ENCODE results near the gene RAP1GAP2.

RAP1GAP2 gene

DNA sequence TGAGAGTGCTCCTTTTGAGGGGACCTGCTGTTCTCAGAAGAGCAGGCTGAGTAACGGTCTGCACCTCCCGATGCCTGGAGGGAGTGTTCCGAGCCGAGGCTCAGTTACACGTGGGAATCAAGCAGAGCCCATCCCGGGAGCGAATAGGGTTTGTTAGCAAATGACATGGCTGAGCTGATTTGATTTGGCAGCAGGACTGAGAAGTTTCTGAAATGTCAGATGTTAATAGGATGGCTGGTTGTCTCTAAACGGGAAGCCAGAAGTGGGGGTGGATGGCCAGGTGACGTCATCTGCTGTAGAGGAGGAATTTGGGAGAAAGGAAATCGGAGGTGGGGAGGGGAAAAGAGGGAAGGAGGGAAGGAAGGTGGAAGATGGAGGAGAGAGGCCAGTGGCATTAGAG, 128.0 kb downstream of the RAP1GAP2 start:
- Histone ChIP-seq H3K27me3 (ENCODE audit: control insufficient read depth in 2 of 2, insufficient read depth in 2 of 2, low read length in 2 of 2) (no peaks in the 10 kb centered on the region), H3K9ac (ENCODE audit: low read depth in 1 of 2, low read length in 2 of 2) (no peak overlapping the region), H3K36me3 (ENCODE audit: control insufficient read depth in 2 of 2, insufficient read depth in 2 of 2, low read length in 2 of 2) (peaks cover 0 to 3% of the 10 kb centered on the region in 2 donors), H3K9me3 (ENCODE audit: control insufficient read depth in 2 of 2, low read length in 2 of 2) (no peaks in the 10 kb centered on the region), H3K27ac (ENCODE audit: low read depth in 2 of 2, low read length in 2 of 2) (no peak overlapping the region), H3K4me3 (ENCODE audit: low read length in 2 of 2) (no peak overlapping the region), H3K4me1 (ENCODE audit: control insufficient read depth in 2 of 2, insufficient read depth in 2 of 2, low read length in 2 of 2) (no peaks in the 10 kb centered on the region)

DNA sequence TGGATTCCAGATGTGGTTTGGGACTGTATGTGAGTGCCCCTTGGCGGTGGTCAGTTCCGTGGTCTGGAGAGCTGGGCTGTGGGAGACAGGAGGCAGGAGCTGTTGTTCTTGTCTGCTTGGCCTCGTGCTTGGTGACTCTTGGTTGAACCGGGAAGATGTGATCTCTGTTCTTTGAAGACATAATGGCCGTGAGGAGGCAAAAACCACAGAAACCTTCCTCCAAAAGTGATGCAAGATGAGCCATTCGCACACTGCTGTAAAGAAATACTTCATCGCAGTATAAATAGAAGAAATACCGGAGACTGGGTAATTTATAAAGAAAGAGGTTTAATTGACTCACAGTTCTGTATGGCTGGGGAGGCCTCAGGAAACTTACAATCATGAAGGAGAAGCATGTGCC, 128.8 kb downstream of the RAP1GAP2 start:
- H3K9me3 ChIP-seq (ENCODE audit: control insufficient read depth in 2 of 2, low read length in 2 of 2), result no peaks in the 10 kb centered on the region
- no peaks in the 10 kb centered on the region for H3K4me1 ChIP-seq (ENCODE audit: control insufficient read depth in 2 of 2, insufficient read depth in 2 of 2, low read length in 2 of 2)
- no peak overlapping the region for H3K27ac ChIP-seq (ENCODE audit: low read depth in 2 of 2, low read length in 2 of 2)
- H3K9ac ChIP-seq (ENCODE audit: low read depth in 1 of 2, low read length in 2 of 2), result no peak overlapping the region
- no peaks in the 10 kb centered on the region for H3K27me3 ChIP-seq (ENCODE audit: control insufficient read depth in 2 of 2, insufficient read depth in 2 of 2, low read length in 2 of 2)
- no peak overlapping the region for H3K4me3 ChIP-seq (ENCODE audit: low read length in 2 of 2)
- peaks cover 0 to 3% of the 10 kb centered on the region in 2 donors for H3K36me3 ChIP-seq (ENCODE audit: control insufficient read depth in 2 of 2, insufficient read depth in 2 of 2, low read length in 2 of 2)

DNA sequence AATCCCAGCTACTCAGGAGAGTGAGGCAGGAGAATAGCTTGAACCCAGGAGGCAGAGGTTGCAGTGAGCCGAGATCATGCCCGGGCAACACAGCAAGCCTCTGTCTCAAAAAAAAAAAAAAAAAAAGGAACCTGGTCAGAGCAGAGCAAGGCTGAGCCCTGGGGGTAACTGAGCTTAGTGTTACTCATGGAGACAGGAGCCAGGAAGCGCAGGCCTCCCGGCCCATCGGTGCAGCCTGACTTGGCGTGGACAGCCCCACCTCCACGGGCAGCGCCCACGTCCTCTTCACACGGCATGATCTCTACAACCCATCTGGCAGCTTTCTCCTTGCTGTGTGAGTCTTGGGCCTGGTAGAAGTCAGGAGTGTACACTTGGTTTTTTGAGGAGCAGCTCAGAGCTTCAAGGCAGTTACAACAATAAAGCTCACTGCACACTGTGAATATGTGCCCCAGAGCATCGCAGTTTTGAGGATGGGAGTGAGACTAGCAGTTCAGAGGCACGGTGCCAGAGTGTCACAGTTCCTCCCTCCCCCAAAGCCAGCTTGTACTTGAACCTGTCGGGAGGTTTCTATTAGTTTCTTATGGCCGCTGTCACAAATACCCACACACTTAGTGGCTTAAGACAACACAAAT, 129.9 kb downstream of the RAP1GAP2 start:
- no peak overlapping the region for H3K27ac ChIP-seq (ENCODE audit: low read depth in 2 of 2, low read length in 2 of 2)
- H3K9me3 ChIP-seq (ENCODE audit: control insufficient read depth in 2 of 2, low read length in 2 of 2), result no peaks in the 10 kb centered on the region

DNA sequence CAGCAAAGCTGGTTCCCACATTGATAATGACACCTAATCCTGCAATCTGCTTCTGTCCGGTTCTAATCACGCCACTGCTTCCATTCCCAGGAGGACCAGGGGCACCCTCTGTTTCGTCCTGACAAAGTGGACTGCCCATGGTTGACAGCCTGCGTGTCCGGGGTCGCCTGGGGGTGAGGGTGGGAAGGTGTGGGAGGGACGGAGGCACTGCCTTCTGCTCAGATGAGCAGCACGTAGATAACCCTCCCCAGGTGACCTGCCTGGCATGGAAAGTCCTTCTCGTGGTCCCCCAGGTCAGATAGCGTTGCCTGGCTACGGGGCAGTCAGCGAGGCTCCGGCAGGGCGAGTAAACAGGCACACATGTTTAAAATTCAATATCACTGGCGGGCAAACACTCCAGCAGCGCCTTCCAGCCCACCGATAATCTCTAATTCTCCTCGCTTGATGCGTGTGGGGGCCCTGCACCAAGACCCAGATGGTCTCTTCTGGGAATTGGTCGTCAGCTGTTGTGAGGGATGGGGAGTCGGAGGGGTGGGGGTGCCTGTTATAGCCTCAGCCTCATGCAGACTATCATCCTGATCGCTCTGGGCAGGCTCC, 132.2 kb downstream of the RAP1GAP2 start:
- Histone ChIP-seq H3K9me3 (ENCODE audit: control insufficient read depth in 2 of 2, low read length in 2 of 2) (no peaks in the 10 kb centered on the region), H3K4me1 (ENCODE audit: control insufficient read depth in 2 of 2, insufficient read depth in 2 of 2, low read length in 2 of 2) (peaks cover 11 to 16% of the 10 kb centered on the region in 2 donors), H3K9ac (ENCODE audit: low read depth in 1 of 2, low read length in 2 of 2) (no peak overlapping the region), H3K27me3 (ENCODE audit: control insufficient read depth in 2 of 2, insufficient read depth in 2 of 2, low read length in 2 of 2) (no peaks in the 10 kb centered on the region), H3K27ac (ENCODE audit: low read depth in 2 of 2, low read length in 2 of 2) (no peak overlapping the region), H3K4me3 (ENCODE audit: low read length in 2 of 2) (no peak overlapping the region), H3K36me3 (ENCODE audit: control insufficient read depth in 2 of 2, insufficient read depth in 2 of 2, low read length in 2 of 2) (peaks cover 0 to 3% of the 10 kb centered on the region in 2 donors)

More for the DNA sequence above, 129.9 kb downstream of the RAP1GAP2 start:
- Histone ChIP-seq H3K4me1 (ENCODE audit: control insufficient read depth in 2 of 2, insufficient read depth in 2 of 2, low read length in 2 of 2) (peaks cover 6 to 7% of the 10 kb centered on the region in 2 donors), H3K4me3 (ENCODE audit: low read length in 2 of 2) (no peak overlapping the region), H3K36me3 (ENCODE audit: control insufficient read depth in 2 of 2, insufficient read depth in 2 of 2, low read length in 2 of 2) (peaks cover 0 to 3% of the 10 kb centered on the region in 2 donors), H3K9ac (ENCODE audit: low read depth in 1 of 2, low read length in 2 of 2) (no peak overlapping the region), H3K27me3 (ENCODE audit: control insufficient read depth in 2 of 2, insufficient read depth in 2 of 2, low read length in 2 of 2) (no peaks in the 10 kb centered on the region)

DNA sequence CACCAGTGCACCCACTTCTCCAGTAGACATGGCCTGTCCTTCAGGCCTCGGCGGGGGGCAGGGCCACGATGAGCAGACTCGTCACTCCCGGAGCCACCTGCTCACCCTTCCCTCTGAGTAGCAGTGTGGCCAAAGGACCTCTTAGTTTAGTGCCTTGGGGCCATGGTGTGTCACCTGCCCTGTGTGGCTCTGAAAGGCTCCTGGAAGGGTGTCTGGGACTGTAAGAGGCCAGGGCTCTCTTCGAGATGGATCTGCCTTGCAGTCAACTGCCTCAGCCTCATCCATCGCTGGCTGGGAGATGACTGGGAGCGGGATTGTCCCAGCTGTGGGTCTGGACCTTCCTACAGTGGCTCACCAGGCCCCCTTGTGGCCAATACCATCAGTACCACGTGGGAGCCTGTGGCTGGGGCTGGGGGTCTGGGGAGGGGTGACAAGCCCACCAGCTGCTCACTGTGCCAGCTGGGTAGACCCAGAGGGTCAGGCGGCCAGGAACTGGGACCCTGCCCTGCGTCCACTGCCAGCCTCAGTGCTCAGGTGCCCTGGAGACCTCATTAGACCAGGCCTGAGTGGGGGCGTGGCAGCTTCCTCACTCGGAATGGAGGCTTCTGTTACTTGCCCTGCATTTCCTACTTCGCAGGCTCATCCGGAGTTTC, 133.8 kb downstream of the RAP1GAP2 start:
- peak overlapping the region; percentile 35 to 38 for H3K27ac ChIP-seq (ENCODE audit: low read depth in 2 of 2, low read length in 2 of 2)
- H3K4me1 ChIP-seq (ENCODE audit: control insufficient read depth in 2 of 2, insufficient read depth in 2 of 2, low read length in 2 of 2), result peaks cover 11 to 16% of the 10 kb centered on the region in 2 donors
- no peaks in the 10 kb centered on the region for H3K9me3 ChIP-seq (ENCODE audit: control insufficient read depth in 2 of 2, low read length in 2 of 2)
- no peaks in the 10 kb centered on the region for H3K27me3 ChIP-seq (ENCODE audit: control insufficient read depth in 2 of 2, insufficient read depth in 2 of 2, low read length in 2 of 2)
- no peak overlapping the region for H3K4me3 ChIP-seq (ENCODE audit: low read length in 2 of 2)
- H3K36me3 ChIP-seq (ENCODE audit: control insufficient read depth in 2 of 2, insufficient read depth in 2 of 2, low read length in 2 of 2), result peaks cover 0 to 7% of the 10 kb centered on the region in 2 donors
- H3K9ac ChIP-seq (ENCODE audit: low read depth in 1 of 2, low read length in 2 of 2), result no peak overlapping the region

DNA sequence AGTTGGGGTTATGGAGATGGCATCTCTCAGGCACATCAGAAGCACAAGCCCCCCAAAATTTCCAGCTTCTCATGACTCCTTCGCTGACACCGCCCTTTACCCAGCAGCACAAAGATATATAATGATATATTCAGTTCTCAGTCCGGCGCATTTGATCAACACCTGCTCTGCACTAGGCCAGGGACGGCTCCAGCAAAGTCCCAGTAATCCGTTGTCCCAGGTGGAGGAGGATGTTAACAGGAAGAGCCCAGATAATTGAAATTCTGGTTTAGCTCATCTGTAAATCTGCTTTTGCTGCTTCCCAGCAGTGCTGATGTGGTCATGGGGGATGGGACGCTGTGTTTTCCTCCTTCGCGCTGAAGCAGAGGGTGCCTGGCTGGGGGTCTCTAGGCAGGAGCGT, 135.6 kb downstream of the RAP1GAP2 start:
- no peaks in the 10 kb centered on the region for H3K9me3 ChIP-seq (ENCODE audit: control insufficient read depth in 2 of 2, low read length in 2 of 2)
- no peak overlapping the region for H3K9ac ChIP-seq (ENCODE audit: low read depth in 1 of 2, low read length in 2 of 2)
- H3K27me3 ChIP-seq (ENCODE audit: control insufficient read depth in 2 of 2, insufficient read depth in 2 of 2, low read length in 2 of 2), result no peaks in the 10 kb centered on the region
- peaks cover 0 to 4% of the 10 kb centered on the region in 2 donors for H3K36me3 ChIP-seq (ENCODE audit: control insufficient read depth in 2 of 2, insufficient read depth in 2 of 2, low read length in 2 of 2)
- H3K4me3 ChIP-seq (ENCODE audit: low read length in 2 of 2), result no peak overlapping the region
- no peak overlapping the region for H3K27ac ChIP-seq (ENCODE audit: low read depth in 2 of 2, low read length in 2 of 2)
- peaks cover 11 to 16% of the 10 kb centered on the region in 2 donors for H3K4me1 ChIP-seq (ENCODE audit: control insufficient read depth in 2 of 2, insufficient read depth in 2 of 2, low read length in 2 of 2)

DNA sequence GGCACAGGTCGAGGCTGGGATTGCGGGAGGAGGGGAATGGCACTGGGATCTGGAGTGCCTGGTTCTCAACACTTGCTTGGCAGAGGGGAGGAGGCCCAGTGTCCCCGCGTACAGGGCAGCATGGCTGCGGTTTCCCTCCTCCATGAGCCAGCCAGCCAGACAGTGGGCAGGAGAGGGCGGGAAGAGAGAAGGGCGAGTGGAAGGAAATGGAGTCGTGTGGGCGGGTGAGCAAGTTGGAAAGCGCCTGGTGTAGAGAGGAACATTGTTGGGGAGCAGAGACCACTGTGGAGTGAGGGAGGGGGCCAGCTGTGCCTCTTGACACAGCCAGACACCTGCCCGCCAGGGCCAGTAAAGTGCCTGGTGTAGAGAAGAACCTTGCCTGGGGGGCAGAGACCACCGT, 136.7 kb downstream of the RAP1GAP2 start:
- H3K27me3 ChIP-seq (ENCODE audit: control insufficient read depth in 2 of 2, insufficient read depth in 2 of 2, low read length in 2 of 2), result no peaks in the 10 kb centered on the region
- no peak overlapping the region for H3K27ac ChIP-seq (ENCODE audit: low read depth in 2 of 2, low read length in 2 of 2)
- H3K36me3 ChIP-seq (ENCODE audit: control insufficient read depth in 2 of 2, insufficient read depth in 2 of 2, low read length in 2 of 2), result peaks cover 0 to 4% of the 10 kb centered on the region in 2 donors
- no peak overlapping the region for H3K4me3 ChIP-seq (ENCODE audit: low read length in 2 of 2)
- H3K9me3 ChIP-seq (ENCODE audit: control insufficient read depth in 2 of 2, low read length in 2 of 2), result no peaks in the 10 kb centered on the region
- no peak overlapping the region for H3K9ac ChIP-seq (ENCODE audit: low read depth in 1 of 2, low read length in 2 of 2)
- peaks cover 11 to 16% of the 10 kb centered on the region in 2 donors for H3K4me1 ChIP-seq (ENCODE audit: control insufficient read depth in 2 of 2, insufficient read depth in 2 of 2, low read length in 2 of 2)

DNA sequence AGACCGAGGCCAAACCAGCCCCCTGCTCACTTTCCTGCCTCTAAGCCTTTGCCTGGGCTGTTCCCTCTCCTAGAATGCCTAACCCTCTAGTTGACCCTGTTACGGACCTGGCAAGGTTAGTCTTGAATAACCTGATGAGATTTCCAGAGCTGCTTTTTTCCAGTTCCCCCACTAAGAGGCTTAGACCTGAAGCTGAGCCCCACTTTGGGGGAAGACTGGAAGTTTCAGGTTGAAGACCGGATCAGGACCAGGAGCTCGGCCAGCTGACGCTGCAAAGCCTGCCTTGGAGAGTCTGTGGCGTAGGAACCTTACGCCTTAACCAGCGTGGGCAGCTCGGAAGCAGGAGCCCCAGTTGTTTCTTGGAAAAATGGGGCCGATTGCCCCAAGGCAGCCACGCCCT, 137.4 kb downstream of the RAP1GAP2 start:
- H3K9ac ChIP-seq (ENCODE audit: low read depth in 1 of 2, low read length in 2 of 2), result no peak overlapping the region
- no peak overlapping the region for H3K4me3 ChIP-seq (ENCODE audit: low read length in 2 of 2)
- H3K4me1 ChIP-seq (ENCODE audit: control insufficient read depth in 2 of 2, insufficient read depth in 2 of 2, low read length in 2 of 2), result peaks cover 11 to 16% of the 10 kb centered on the region in 2 donors
- H3K27me3 ChIP-seq (ENCODE audit: control insufficient read depth in 2 of 2, insufficient read depth in 2 of 2, low read length in 2 of 2), result no peaks in the 10 kb centered on the region
- peaks cover 0 to 4% of the 10 kb centered on the region in 2 donors for H3K36me3 ChIP-seq (ENCODE audit: control insufficient read depth in 2 of 2, insufficient read depth in 2 of 2, low read length in 2 of 2)
- no peaks in the 10 kb centered on the region for H3K9me3 ChIP-seq (ENCODE audit: control insufficient read depth in 2 of 2, low read length in 2 of 2)
- no peak overlapping the region for H3K27ac ChIP-seq (ENCODE audit: low read depth in 2 of 2, low read length in 2 of 2)

DNA sequence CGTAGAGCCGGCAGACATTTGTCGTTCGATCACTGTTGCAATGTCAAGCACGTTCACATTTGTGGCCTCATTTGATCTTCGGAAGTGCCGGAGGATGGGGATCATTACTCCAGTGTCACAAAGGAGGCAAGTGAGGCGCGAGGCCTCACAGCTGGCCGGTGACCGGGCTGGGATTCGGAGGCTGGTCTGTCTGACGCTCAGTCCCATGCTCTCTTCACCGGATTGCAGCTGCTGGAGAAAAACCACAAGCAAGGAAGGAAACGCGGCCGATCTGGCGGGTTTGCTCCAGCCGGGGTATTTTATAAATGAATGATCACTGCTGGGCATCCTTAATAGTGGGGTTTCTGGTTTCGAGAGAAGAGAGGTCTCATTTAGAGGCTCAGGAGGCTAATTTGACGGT, 139.4 kb downstream of the RAP1GAP2 start:
- no peaks in the 10 kb centered on the region for H3K27me3 ChIP-seq (ENCODE audit: control insufficient read depth in 2 of 2, insufficient read depth in 2 of 2, low read length in 2 of 2)
- no peak overlapping the region for H3K4me3 ChIP-seq (ENCODE audit: low read length in 2 of 2)
- no peak overlapping the region for H3K27ac ChIP-seq (ENCODE audit: low read depth in 2 of 2, low read length in 2 of 2)
- peaks cover 8 to 23% of the 10 kb centered on the region in 2 donors for H3K4me1 ChIP-seq (ENCODE audit: control insufficient read depth in 2 of 2, insufficient read depth in 2 of 2, low read length in 2 of 2)
- no peak overlapping the region for H3K9ac ChIP-seq (ENCODE audit: low read depth in 1 of 2, low read length in 2 of 2)
- H3K9me3 ChIP-seq (ENCODE audit: control insufficient read depth in 2 of 2, low read length in 2 of 2), result no peaks in the 10 kb centered on the region
- peaks cover 0 to 4% of the 10 kb centered on the region in 2 donors for H3K36me3 ChIP-seq (ENCODE audit: control insufficient read depth in 2 of 2, insufficient read depth in 2 of 2, low read length in 2 of 2)

DNA sequence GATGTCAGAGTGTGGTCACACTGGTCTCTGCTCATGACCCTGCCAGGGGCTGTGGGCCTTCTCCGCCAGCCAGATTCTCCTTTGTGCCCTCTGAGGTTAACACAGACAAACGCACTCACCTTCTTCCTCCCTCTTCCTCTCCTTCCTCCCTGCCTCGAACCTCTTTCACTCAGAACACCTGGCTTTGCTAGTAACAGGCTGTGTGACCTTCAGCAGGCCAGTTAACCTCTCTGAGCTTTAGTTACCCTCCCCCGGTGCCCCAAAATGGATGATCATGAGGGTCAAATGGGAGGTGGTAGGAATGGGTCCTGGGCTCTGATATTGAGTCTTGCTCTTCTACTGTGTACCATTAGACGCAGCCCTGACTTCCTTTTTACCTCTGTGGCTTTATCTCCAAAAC, 140.1 kb downstream of the RAP1GAP2 start:
- Histone ChIP-seq H3K9ac (ENCODE audit: low read depth in 1 of 2, low read length in 2 of 2) (no peak overlapping the region), H3K4me3 (ENCODE audit: low read length in 2 of 2) (no peak overlapping the region), H3K27ac (ENCODE audit: low read depth in 2 of 2, low read length in 2 of 2) (no peak overlapping the region), H3K36me3 (ENCODE audit: control insufficient read depth in 2 of 2, insufficient read depth in 2 of 2, low read length in 2 of 2) (peaks cover 0 to 4% of the 10 kb centered on the region in 2 donors), H3K27me3 (ENCODE audit: control insufficient read depth in 2 of 2, insufficient read depth in 2 of 2, low read length in 2 of 2) (no peaks in the 10 kb centered on the region), H3K4me1 (ENCODE audit: control insufficient read depth in 2 of 2, insufficient read depth in 2 of 2, low read length in 2 of 2) (peaks cover 3 to 18% of the 10 kb centered on the region in 2 donors), H3K9me3 (ENCODE audit: control insufficient read depth in 2 of 2, low read length in 2 of 2) (no peaks in the 10 kb centered on the region)

Data from mucosa of rectum (tissue), 2 donors.